A549 (cell line): ENCODE results near the gene ITGBL1. TPM values are rescaled to one million over a fixed set of nuclear protein-coding genes. Genes with fewer than 3 reads are reported as not detected.

ENCODE experiments used
- ATAC-seq, 2 experiments: fragments of 200-7000 bp in 1 of 2; fragments of >200 bp in 1 of 2; cut with Nextera tagmentation in 1 of 2; cut with Tn5 transposase in 1 of 2; 3 replicates each; pipeline versions ENCODE4 v1.8.0 to v1.9.1; 2018 to 2020; ENCODE audit warnings: mild to moderate bottlenecking in 1 of 2, moderate library complexity in 1 of 2
- CTCF ChIA-PET: fragments of 300-600 bp; sonication (Branson Sonifier 250); formaldehyde crosslinking; extraction: SDS; loops from one replicate; lab custom pipeline; 2021; ENCODE audit warnings: antibody characterized with exemption, inconsistent platforms; lab: Yijun Ruan, JAX
- POLR2A ChIA-PET: fragments of 350-600 bp; formaldehyde crosslinking; extraction: SDS; loops from one replicate; lab custom pipeline; 2021; ENCODE audit warnings: antibody characterized with exemption, inconsistent platforms; lab: Yijun Ruan, JAX
- DNase-seq, 2 experiments: peaks; one replicate each; pipeline versions ENCODE4 v3.0.0 to v3.0.0-alpha.2; 2011 to 2016; ENCODE audit warnings: low read depth in 1 of 2, low spot score in 1 of 2
- FAIRE-seq: peaks from 2 replicates; lab custom pipeline; 2011; peaks lifted over from hg19 to GRCh38; lab: Jason Lieb, UNC
- H3K27ac ChIP-seq, 2 experiments: fragments of >200 bp; sonication (Bioruptor Twin); formaldehyde crosslinking; 3 replicates each; pipeline ENCODE4 v1.5.1; 2016 to 2017
- H3K4me1 ChIP-seq: fragments of >200 bp; sonication (Bioruptor Twin); formaldehyde crosslinking; 3 replicates; pipeline ENCODE4 v1.6.1; 2016
- H3K4me2 ChIP-seq: fragments of >200 bp; sonication (Bioruptor Twin); formaldehyde crosslinking; 3 replicates; pipeline ENCODE4 v1.6.1; 2016
- H3K4me3 ChIP-seq: fragments of >200 bp; sonication (Bioruptor Twin); formaldehyde crosslinking; 3 replicates; pipeline ENCODE4 v1.5.1; 2016
- H3K9me3 ChIP-seq: fragments of >200 bp; sonication (Bioruptor Twin); formaldehyde crosslinking; 3 replicates; pipeline ENCODE4 v1.6.1; 2016
- CEBPB ChIP-seq, 2 experiments: fragments of >200 bp in 1 of 2; sonication (Bioruptor Twin) in 1 of 2; formaldehyde crosslinking in 1 of 2; IDR thresholded peaks; 2 replicates each; pipeline ENCODE4 v1.6.1; 2012 to 2016
- CHD2 ChIP-seq: fragments of 150-350 bp; IDR thresholded peaks from 2 replicates; pipeline ENCODE4 v1.6.1; 2014; ENCODE audit warnings: low read length; ENCODE audit not compliant: partially characterized antibody
- E2F6 ChIP-seq: IDR thresholded peaks from 2 replicates; pipeline ENCODE4 v1.6.1; 2012; ENCODE audit warnings: low read depth, borderline replicate concordance
- ELK1 ChIP-seq: fragments of 150-350 bp; IDR thresholded peaks from 2 replicates; pipeline ENCODE4 v1.6.1; 2014; ENCODE audit warnings: low read depth, mild to moderate bottlenecking, low read length
- HDAC2 ChIP-seq: fragments of 200-600 bp; sonication (generic); IDR thresholded peaks from 2 replicates; pipeline ENCODE4 v1.6.1; 2016
- HMGXB4 ChIP-seq: fragments of 250-450 bp; sonication (Bioruptor Pico); IDR thresholded peaks from 2 replicates; pipeline ENCODE4 v1.5.0; 2021; ENCODE audit warnings: mild to moderate bottlenecking, moderate library complexity, borderline replicate concordance
- HOXB13 ChIP-seq: fragments of 250-450 bp; sonication (Bioruptor Pico); IDR thresholded peaks from 2 replicates; pipeline ENCODE4 v1.5.0; 2020; ENCODE audit warnings: low read depth, mild to moderate bottlenecking, moderate library complexity
- JUNB ChIP-seq: fragments of >200 bp; sonication (Bioruptor Twin); formaldehyde crosslinking; IDR thresholded peaks from 2 replicates; pipeline ENCODE4 v1.6.1; 2016
- KDM1A ChIP-seq: fragments of 200-600 bp; sonication (generic); IDR thresholded peaks from 2 replicates; pipeline ENCODE4 v1.6.1; 2016; ENCODE audit warnings: low read depth, mild to moderate bottlenecking
- KDM5A ChIP-seq: fragments of 200-600 bp; sonication (generic); IDR thresholded peaks from 2 replicates; pipeline ENCODE4 v1.6.1; 2016; ENCODE audit warnings: antibody characterized with exemption, mild to moderate bottlenecking
- MAFK ChIP-seq: fragments of 450-650 bp; IDR thresholded peaks from 2 replicates; pipeline ENCODE4 v1.6.1; 2014; ENCODE audit not compliant: partially characterized antibody
- MAX ChIP-seq: IDR thresholded peaks from 2 replicates; pipeline ENCODE4 v1.6.1; 2012
- MAZ ChIP-seq: fragments of 150-350 bp; IDR thresholded peaks from 2 replicates; pipeline ENCODE4 v1.6.1; 2014; ENCODE audit warnings: antibody characterized with exemption, low read depth, low read length, borderline replicate concordance
- NFE2L2 ChIP-seq: fragments of 150-350 bp; conservative IDR thresholded peaks from 2 replicates; pipeline ENCODE4 v1.6.1; 2014; ENCODE audit warnings: low read length
- NR3C1 ChIP-seq: fragments of >200 bp; sonication (Bioruptor Twin); formaldehyde crosslinking; IDR thresholded peaks from 3 replicates; pipeline ENCODE4 v1.6.1; 2017
- PHF8 ChIP-seq: fragments of 200-600 bp; sonication (generic); IDR thresholded peaks from 2 replicates; pipeline ENCODE4 v1.6.1; 2016; ENCODE audit warnings: low read depth, mild to moderate bottlenecking, antibody characterized with exemption, moderate library complexity, borderline replicate concordance
- ZFP36 ChIP-seq: fragments of 450-650 bp; IDR thresholded peaks from 2 replicates; pipeline ENCODE4 v1.6.1; 2014; ENCODE audit warnings: borderline replicate concordance; ENCODE audit not compliant: partially characterized antibody
- ZSCAN20 ChIP-seq: fragments of 250-450 bp; sonication (Bioruptor Pico); IDR thresholded peaks from 2 replicates; pipeline ENCODE4 v1.8.0; 2022; ENCODE audit warnings: mild to moderate bottlenecking, moderate library complexity
- WGBS: methylation state at CpG from one replicate; pipeline ENCODE4 v1.1.6; 2017; ENCODE audit errors: missing lambda C conversion rate; 5-methylcytosine and 5-hydroxymethylcytosine counted together
- polyA plus RNA-seq, 4 experiments: library from polyadenylated mRNA; depleted of rRNA in 3 of 4; stranded (reverse); fragments of >200 nt; fragmentation: RNase III in 1 of 4; extraction: RNeasy Plus Mini Kit Qiagen cat#74134 plus additional on column Dnase treatment in 1 of 4; gene quantifications; 2 replicates in 3 of 4; 3 replicates in 1 of 4; pipeline ENCODE4 v1.2.3, GENCODE V29; 2011 to 2017

Gene ITGBL1
- polyA plus RNA-seq, 2 of the 4 experiments (the other 2 are of a cell fraction): 0.40 to 1.3 TPM

- no peak for TF ChIP-seq CHD2
- no peak for TF ChIP-seq NR3C1
- no peak for TF ChIP-seq MAFK
- no peak for TF ChIP-seq HMGXB4
- no peak for TF ChIP-seq HDAC2
- TF ChIP-seq MAZ: no peak
- TF ChIP-seq KDM5A: no peak
- TF ChIP-seq CEBPB (IDR thresholded peaks at IDR 0.05): no peak
- TF ChIP-seq HOXB13 (CRISPR knock-in tag): no peak
- TF ChIP-seq KDM1A: no peak
- TF ChIP-seq ELK1: no peak
- no peak for TF ChIP-seq NFE2L2
- TF ChIP-seq ZFP36: no peak
- no peak for TF ChIP-seq ZSCAN20 (CRISPR knock-in tag)
- no peak overlapping the region for H3K4me3 ChIP-seq
- ChIA-PET CTCF (no interaction called here), POLR2A (no interaction called here)
- H3K9me3 ChIP-seq: no peaks in the 10 kb centered on the region
- no peak for FAIRE-seq
- WGBS: 91% methylated on average over 6 of the region's 6 CpGs
- no peak for DNase-seq
- no peak overlapping the region for H3K27ac ChIP-seq
- no peak for ATAC-seq
- peaks cover 4% of the 10 kb centered on the region; the same call in 1 of the 3 replicates for H3K4me1 ChIP-seq
- no peak overlapping the region for H3K4me2 ChIP-seq
Measured at GRCh38 chr13:101408992-101409656, 43.4 kb upstream of the ITGBL1 start.

- FAIRE-seq (no peak), DNase-seq (no peak), ATAC-seq (no peak)
- no peak overlapping the region for H3K4me3 ChIP-seq
- ChIA-PET CTCF (no interaction called here), POLR2A (no interaction called here)
- no peaks in the 10 kb centered on the region for H3K9me3 ChIP-seq
- WGBS: 84% methylated on average over 1 of the region's 1 CpG
- TF ChIP-seq MAX (no peak), JUNB (no peak)
- H3K27ac ChIP-seq: no peak overlapping the region
- peaks cover 5% of the 10 kb centered on the region for H3K4me1 ChIP-seq
- no peak overlapping the region for H3K4me2 ChIP-seq
Measured at GRCh38 chr13:101412076-101412475, 40.4 kb upstream of the ITGBL1 start.

GRCh38 chr13:101415358-101416174 lies 36.9 kb upstream of the ITGBL1 start:
- WGBS: 67% methylated on average over 6 of the region's 43 CpGs
- Histone ChIP-seq H3K4me2 (peak overlapping the region; percentile 85), H3K4me1 (peaks cover 13% of the 10 kb centered on the region), H3K9me3 (no peaks in the 10 kb centered on the region), H3K27ac (peak overlapping the region; percentile 84 to 88), H3K4me3 (peak overlapping the region; percentile 65)
- ChIA-PET POLR2A (no interaction called here), CTCF (no interaction called here)
- DNase-seq (peak in 1 of 2 experiments; percentile 4), FAIRE-seq (no peak), ATAC-seq (peak; percentile 53 to 55)
- TF ChIP-seq E2F6 (0 out of 2 replicates have a peak, but pooled peaks have one; percentile 28), ZFP36 (no peak), PHF8 (peak; percentile 9; the same call in 1 of the 2 replicates)
